ENCODE measurements around the gene OR2Z1. TPM values are rescaled to one million over a fixed set of nuclear protein-coding genes. Genes with fewer than 3 reads are reported as not detected.

The OR2Z1 gene
- total and polyA plus RNA-seq, 2 of the 13 experiments (the other 11 are each of a cell fraction or from before 2014, with no cell fraction given): not detected

GRCh38 chr19:8675066-8675465 is 46.4 kb upstream of the OR2Z1 start:
- Histone ChIP-seq H3K36me3 (replicated peaks in 1 of 2; ENCODE audit: control insufficient read depth in 1 of 2, insufficient read depth in 2 of 2, low read length in 2 of 2) (no peaks in the 10 kb centered on the region), H3K4me1 (ENCODE audit: insufficient read depth, low read length) (no peaks in the 10 kb centered on the region), H3K27ac (ENCODE audit: extremely low read length, insufficient read depth, low read length) (no peak overlapping the region), H3K27me3 (ENCODE audit: control insufficient read depth in 1 of 2, insufficient read depth in 2 of 2, low read length in 2 of 2) (0 out of 5 replicates have a peak, but pooled peaks cover 0 to 3% of the 10 kb centered on the region in 2 experiments), H2AFZ (ENCODE audit: low read length) (no peak overlapping the region), H3K79me2 (ENCODE audit: insufficient read depth, low read length) (no peaks in the 10 kb centered on the region), H3K9ac (ENCODE audit: insufficient read depth, low read depth, low read length) (no peak overlapping the region), H3K4me3 (replicated peaks in 1 of 3; ENCODE audit: insufficient read depth in 1 of 3, low read depth in 2 of 3, low read length in 3 of 3) (no peak overlapping the region), H3K9me3 (ENCODE audit: low read length) (peaks cover 7% of the 10 kb centered on the region; the same call in 1 of the 2 replicates), H4K20me1 (ENCODE audit: insufficient read depth, low read length) (no peaks in the 10 kb centered on the region), H3K4me2 (ENCODE audit: low read depth, low read length) (no peak overlapping the region)
- ChIA-PET CTCF (ENCODE audit: low intra/inter-chr PET ratio, low total read pairs) (no interaction called here), POLR2A (no interaction called here)
- no peak for ATAC-seq
- intact Hi-C loops (cut with micrococcal nuclease; ENCODE audit: unreplicated experiment): no loop called here
- no TSS peak for BruUV-seq (replicated peaks)
- DNase-seq (ENCODE audit: low spot score): no peak
- no peak for FAIRE-seq
- in situ Hi-C loops (cut with HindIII; ENCODE audit: extremely low pct_ligation_motif_present, low pct_unique_long_range_greater_than_20kb): no loop called here
- TF ChIP-seq PRDM10 (CRISPR knock-in tag; IDR thresholded peaks at IDR 0.05; ENCODE audit: low read depth) (no peak), POGZ (CRISPR knock-in tag; IDR thresholded peaks at IDR 0.05) (no peak)
- WGBS (ENCODE audit: low lambda C conversion rate): 7% methylated on average over 3 of the region's 3 CpGs

GRCh38 chr19:8678244-8678807 is 43.1 kb upstream of the OR2Z1 start:
- H3K27ac ChIP-seq (ENCODE audit: extremely low read length, insufficient read depth, low read length): no peak overlapping the region
- DNase-seq (ENCODE audit: low spot score) (no peak), FAIRE-seq (no peak), ATAC-seq (no peak)
- H3K27me3 ChIP-seq (ENCODE audit: control insufficient read depth in 1 of 2, insufficient read depth in 2 of 2, low read length in 2 of 2): no peaks in the 10 kb centered on the region
- no peaks in the 10 kb centered on the region for H3K36me3 ChIP-seq (replicated peaks in 1 of 2; ENCODE audit: control insufficient read depth in 1 of 2, insufficient read depth in 2 of 2, low read length in 2 of 2)
- no peaks in the 10 kb centered on the region for H3K79me2 ChIP-seq (ENCODE audit: insufficient read depth, low read length)
- no TSS peak for BruUV-seq (replicated peaks)
- H2AFZ ChIP-seq (ENCODE audit: low read length): no peak overlapping the region
- no peaks in the 10 kb centered on the region for H3K4me1 ChIP-seq (ENCODE audit: insufficient read depth, low read length)
- CTCF ChIA-PET (ENCODE audit: low intra/inter-chr PET ratio, low total read pairs): no interaction called here
- no peak overlapping the region for H3K9ac ChIP-seq (ENCODE audit: insufficient read depth, low read depth, low read length)
- no peak overlapping the region for H3K4me2 ChIP-seq (ENCODE audit: low read depth, low read length)
- TF ChIP-seq PHB2 (IDR thresholded peaks at IDR 0.05; ENCODE audit: partially characterized antibody): peak; percentile 39
- TF ChIP-seq IKZF1 (IDR thresholded peaks at IDR 0.05): peak; percentile 20; the same call in 1 of the 2 replicates
- no peak for TF ChIP-seq TEAD2 (CRISPR knock-in tag; IDR thresholded peaks at IDR 0.05)
- TF ChIP-seq CENPX (CRISPR knock-in tag; IDR thresholded peaks at IDR 0.05): no peak
- 0 out of 2 replicates have a peak, but pooled peaks have one; percentile 13 for TF ChIP-seq FOXK2 (IDR thresholded peaks at IDR 0.05)
- TF ChIP-seq TCF12 (IDR thresholded peaks at IDR 0.05): no peak
- TF ChIP-seq TCF12 (CRISPR knock-in tag; IDR thresholded peaks at IDR 0.05): no peak
- TF ChIP-seq ZNF841 (CRISPR knock-in tag; IDR thresholded peaks at IDR 0.05; ENCODE audit: borderline replicate concordance): no peak
- intact Hi-C loops (cut with micrococcal nuclease; ENCODE audit: unreplicated experiment): no loop called here
- POLR2A ChIA-PET: no interaction called here
- in situ Hi-C loops (cut with HindIII; ENCODE audit: extremely low pct_ligation_motif_present, low pct_unique_long_range_greater_than_20kb): no loop called here
- no peaks in the 10 kb centered on the region for H4K20me1 ChIP-seq (ENCODE audit: insufficient read depth, low read length)
- peaks cover 7% of the 10 kb centered on the region; the same call in 1 of the 2 replicates for H3K9me3 ChIP-seq (ENCODE audit: low read length)
- H3K4me3 ChIP-seq (replicated peaks in 1 of 3; ENCODE audit: insufficient read depth in 1 of 3, low read depth in 2 of 3, low read length in 3 of 3): no peak overlapping the region
